ENCODE measurements around the gene OSCAR. TPM values are rescaled to one million over a fixed set of nuclear protein-coding genes. Genes with fewer than 3 reads are reported as not detected.
A peak's percentile ranks its signal among the peaks of the same experiment; 100 is the strongest.

OSCAR gene, protein sequence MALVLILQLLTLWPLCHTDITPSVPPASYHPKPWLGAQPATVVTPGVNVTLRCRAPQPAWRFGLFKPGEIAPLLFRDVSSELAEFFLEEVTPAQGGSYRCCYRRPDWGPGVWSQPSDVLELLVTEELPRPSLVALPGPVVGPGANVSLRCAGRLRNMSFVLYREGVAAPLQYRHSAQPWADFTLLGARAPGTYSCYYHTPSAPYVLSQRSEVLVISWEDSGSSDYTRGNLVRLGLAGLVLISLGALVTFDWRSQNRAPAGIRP
- total RNA-seq (1 to 10 TPM in 1 of 2 donors, under 1 TPM in 1; 0.44 to 1.1 TPM), polyA plus RNA-seq (ENCODE audit: insufficient read length in 2 of 2) (1 to 10 TPM; 1.7 to 1.8 TPM)
- long read RNA-seq, donor 1, partial matches to known transcripts = 418 of 418 reads
- long read RNA-seq, donor 1, other reads (novel, unspliced or antisense) = 0 of 418 reads
- long read RNA-seq, donor 2 = 0 reads
- long read RNA-seq, donor 3 = 0 reads
- long read RNA-seq, donor 4 = 0 reads

GRCh38 chr19:54100561-54100960, at the start of gene OSCAR:
TSS of gene OSCAR (minus strand) at chr19:54100803. CDS start at chr19:54100792, 11 bp downstream.
- H3K4me3 ChIP-seq (ENCODE audit: low read depth, low read length) = no peak within 1 kb of the TSS

GRCh38 chr19:54149021-54149812, 48.6 kb upstream of the OSCAR start:
- peaks cover 100% of the 10 kb centered on the region for H3K36me3 ChIP-seq (ENCODE audit: control insufficient read depth, insufficient read depth, low read length)
- no peak overlapping the region for H3K27ac ChIP-seq (ENCODE audit: low read depth, low read length)
- no peaks in the 10 kb centered on the region for H3K27me3 ChIP-seq (ENCODE audit: control insufficient read depth, insufficient read depth, low read length)
- 89% methylated on average over 12 of the region's 12 CpGs for WGBS (ENCODE audit: insufficient coverage)
- H3K9me3 ChIP-seq (ENCODE audit: control insufficient read depth, insufficient read depth, low read length) = no peaks in the 10 kb centered on the region
- H3K4me3 ChIP-seq (ENCODE audit: low read depth, low read length) = no peak overlapping the region
- DNase-seq (ENCODE audit: low read depth in 4 of 6, low spot score in 6 of 6) = no peak
- H3K4me1 ChIP-seq (ENCODE audit: control insufficient read depth, insufficient read depth, low read length) = no peaks in the 10 kb centered on the region

More at GRCh38 chr19:54100561-54100960, at the start of gene OSCAR:
- Histone ChIP-seq H3K27ac (ENCODE audit: low read depth, low read length) (no peak within 1 kb of the TSS), H3K27me3 (ENCODE audit: control insufficient read depth, insufficient read depth, low read length) (peaks cover 15% of the 10 kb centered on the region), H3K9me3 (ENCODE audit: control insufficient read depth, insufficient read depth, low read length) (no peaks in the 10 kb centered on the region), H3K36me3 (ENCODE audit: control insufficient read depth, insufficient read depth, low read length) (peaks cover 12% of the 10 kb centered on the region), H3K4me1 (ENCODE audit: control insufficient read depth, insufficient read depth, low read length) (peaks cover 26% of the 10 kb centered on the region)
- DNase-seq (ENCODE audit: low read depth in 4 of 6, low spot score in 6 of 6) = no peak
- WGBS (ENCODE audit: insufficient coverage) = 79% methylated on average over 2 of the region's 5 CpGs

GRCh38 chr19:54148158-54148557, 47.6 kb upstream of the OSCAR start:
- WGBS (ENCODE audit: insufficient coverage) = 79% methylated on average over 19 of the region's 19 CpGs
- no peaks in the 10 kb centered on the region for H3K4me1 ChIP-seq (ENCODE audit: control insufficient read depth, insufficient read depth, low read length)
- no peak for DNase-seq (ENCODE audit: low read depth in 4 of 6, low spot score in 6 of 6)
- H3K36me3 ChIP-seq (ENCODE audit: control insufficient read depth, insufficient read depth, low read length) = peaks cover 100% of the 10 kb centered on the region
- no peaks in the 10 kb centered on the region for H3K9me3 ChIP-seq (ENCODE audit: control insufficient read depth, insufficient read depth, low read length)
- H3K27ac ChIP-seq (ENCODE audit: low read depth, low read length) = no peak overlapping the region
- no peaks in the 10 kb centered on the region for H3K27me3 ChIP-seq (ENCODE audit: control insufficient read depth, insufficient read depth, low read length)
- H3K4me3 ChIP-seq (ENCODE audit: low read depth, low read length) = no peak overlapping the region

- Histone ChIP-seq H3K27ac (ENCODE audit: low read depth, low read length) (no peak overlapping the region), H3K4me1 (ENCODE audit: control insufficient read depth, insufficient read depth, low read length) (no peaks in the 10 kb centered on the region), H3K36me3 (ENCODE audit: control insufficient read depth, insufficient read depth, low read length) (peaks cover 100% of the 10 kb centered on the region), H3K4me3 (ENCODE audit: low read depth, low read length) (no peak overlapping the region), H3K9me3 (ENCODE audit: control insufficient read depth, insufficient read depth, low read length) (no peaks in the 10 kb centered on the region), H3K27me3 (ENCODE audit: control insufficient read depth, insufficient read depth, low read length) (no peaks in the 10 kb centered on the region)
- WGBS (ENCODE audit: insufficient coverage) = 100% methylated on average over 2 of the region's 3 CpGs
- no peak for DNase-seq (ENCODE audit: low read depth in 4 of 6, low spot score in 6 of 6)
These were observed 47.1 kb upstream of the OSCAR start for GRCh38 chr19:54147676-54148075.

GRCh38 chr19:54145541-54146158, 45.0 kb upstream of the OSCAR start:
- H3K36me3 ChIP-seq (ENCODE audit: control insufficient read depth, insufficient read depth, low read length) = peaks cover 94% of the 10 kb centered on the region

DNA sequence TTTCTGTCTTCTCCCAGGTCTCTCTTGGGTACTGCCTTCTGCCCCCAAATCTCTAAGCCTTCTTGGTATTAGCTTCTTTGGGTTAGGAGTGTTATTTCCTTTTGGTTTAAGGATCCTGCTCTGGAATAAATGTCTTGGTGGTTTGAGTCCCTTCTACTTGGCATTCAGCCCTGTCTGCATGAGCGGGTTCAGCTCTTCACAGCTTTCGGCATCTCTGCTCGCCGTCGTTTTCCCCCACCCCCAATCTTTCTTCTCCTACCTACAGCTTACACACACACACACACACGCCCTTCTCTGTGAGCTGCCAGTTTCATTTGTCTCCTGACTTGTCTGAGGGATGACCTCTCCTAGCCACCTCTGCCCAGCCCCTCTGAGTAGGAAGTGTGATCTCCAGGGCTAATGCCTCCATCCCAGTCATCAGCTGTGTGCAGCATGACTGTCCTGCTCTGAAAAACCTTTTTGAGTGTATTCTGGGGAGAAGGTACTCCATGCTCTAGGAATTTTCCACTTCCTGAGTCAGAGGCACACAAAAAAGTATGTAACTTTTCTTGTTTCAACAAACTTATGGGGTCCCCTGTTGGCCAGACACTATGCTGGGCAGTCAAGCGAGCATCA, 41.7 kb upstream of the OSCAR start:
- no peaks in the 10 kb centered on the region for H3K27me3 ChIP-seq (ENCODE audit: control insufficient read depth, insufficient read depth, low read length)
- DNase-seq (ENCODE audit: low read depth in 4 of 6, low spot score in 6 of 6) = no peak
- WGBS (ENCODE audit: insufficient coverage) = 75% methylated on average over 6 of the region's 7 CpGs
- no peaks in the 10 kb centered on the region for H3K9me3 ChIP-seq (ENCODE audit: control insufficient read depth, insufficient read depth, low read length)
- peaks cover 81% of the 10 kb centered on the region for H3K36me3 ChIP-seq (ENCODE audit: control insufficient read depth, insufficient read depth, low read length)
- H3K4me3 ChIP-seq (ENCODE audit: low read depth, low read length) = no peak overlapping the region
- peaks cover 22% of the 10 kb centered on the region for H3K4me1 ChIP-seq (ENCODE audit: control insufficient read depth, insufficient read depth, low read length)
- H3K27ac ChIP-seq (ENCODE audit: low read depth, low read length) = no peak overlapping the region

More at GRCh38 chr19:54145541-54146158, 45.0 kb upstream of the OSCAR start:
- Histone ChIP-seq H3K9me3 (ENCODE audit: control insufficient read depth, insufficient read depth, low read length) (no peaks in the 10 kb centered on the region), H3K4me3 (ENCODE audit: low read depth, low read length) (no peak overlapping the region), H3K27ac (ENCODE audit: low read depth, low read length) (no peak overlapping the region), H3K27me3 (ENCODE audit: control insufficient read depth, insufficient read depth, low read length) (no peaks in the 10 kb centered on the region), H3K4me1 (ENCODE audit: control insufficient read depth, insufficient read depth, low read length) (no peaks in the 10 kb centered on the region)
- no peak for DNase-seq (ENCODE audit: low read depth in 4 of 6, low spot score in 6 of 6)
- 98% methylated on average over 27 of the region's 28 CpGs for WGBS (ENCODE audit: insufficient coverage)

GRCh38 chr19:54141356-54141755, 40.8 kb upstream of the OSCAR start:
- Histone ChIP-seq H3K4me3 (ENCODE audit: low read depth, low read length) (no peak overlapping the region), H3K9me3 (ENCODE audit: control insufficient read depth, insufficient read depth, low read length) (no peaks in the 10 kb centered on the region), H3K4me1 (ENCODE audit: control insufficient read depth, insufficient read depth, low read length) (peaks cover 27% of the 10 kb centered on the region), H3K36me3 (ENCODE audit: control insufficient read depth, insufficient read depth, low read length) (peaks cover 72% of the 10 kb centered on the region), H3K27ac (ENCODE audit: low read depth, low read length) (no peak overlapping the region), H3K27me3 (ENCODE audit: control insufficient read depth, insufficient read depth, low read length) (no peaks in the 10 kb centered on the region)
- WGBS (ENCODE audit: insufficient coverage) = no CpG with 5 or more reads among the region's 3 CpGs
- DNase-seq (ENCODE audit: low read depth in 4 of 6, low spot score in 6 of 6) = no peak

- Histone ChIP-seq H3K27ac (ENCODE audit: low read depth, low read length) (no peak overlapping the region), H3K4me1 (ENCODE audit: control insufficient read depth, insufficient read depth, low read length) (peaks cover 35% of the 10 kb centered on the region), H3K27me3 (ENCODE audit: control insufficient read depth, insufficient read depth, low read length) (no peaks in the 10 kb centered on the region), H3K36me3 (ENCODE audit: control insufficient read depth, insufficient read depth, low read length) (peaks cover 45% of the 10 kb centered on the region), H3K4me3 (ENCODE audit: low read depth, low read length) (peak overlapping the region; percentile 64), H3K9me3 (ENCODE audit: control insufficient read depth, insufficient read depth, low read length) (no peaks in the 10 kb centered on the region)
- WGBS (ENCODE audit: insufficient coverage) = 44% methylated on average over 13 of the region's 31 CpGs
- DNase-seq (ENCODE audit: low read depth in 4 of 6, low spot score in 6 of 6) = no peak
These were observed 38.1 kb upstream of the OSCAR start for GRCh38 chr19:54138489-54139256.

Measured in spinal cord (tissue), 10 donors.